Measurements from ENCODE around the gene ABTB2.

DNA sequence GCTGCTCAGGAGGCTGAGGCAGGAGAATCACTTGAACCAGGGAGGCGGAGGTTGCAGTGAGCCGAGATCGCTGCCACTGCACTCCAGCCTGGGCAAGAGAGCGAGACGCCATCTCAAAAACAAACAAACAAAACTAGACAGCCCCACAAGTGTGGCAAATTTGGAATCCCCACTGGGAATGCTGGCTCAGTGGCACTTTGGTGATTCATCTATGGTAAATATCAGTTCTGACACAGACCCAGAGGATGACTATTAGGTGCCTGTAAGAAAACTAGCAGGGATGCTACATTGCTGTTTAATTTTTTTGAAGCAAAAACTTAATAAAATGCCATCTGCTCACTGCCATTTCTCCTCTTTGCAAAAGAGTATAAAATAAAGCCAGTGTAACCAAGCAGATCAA is 144.4 kb downstream of the ABTB2 start:
- TF ChIP-seq, protein P1, sequence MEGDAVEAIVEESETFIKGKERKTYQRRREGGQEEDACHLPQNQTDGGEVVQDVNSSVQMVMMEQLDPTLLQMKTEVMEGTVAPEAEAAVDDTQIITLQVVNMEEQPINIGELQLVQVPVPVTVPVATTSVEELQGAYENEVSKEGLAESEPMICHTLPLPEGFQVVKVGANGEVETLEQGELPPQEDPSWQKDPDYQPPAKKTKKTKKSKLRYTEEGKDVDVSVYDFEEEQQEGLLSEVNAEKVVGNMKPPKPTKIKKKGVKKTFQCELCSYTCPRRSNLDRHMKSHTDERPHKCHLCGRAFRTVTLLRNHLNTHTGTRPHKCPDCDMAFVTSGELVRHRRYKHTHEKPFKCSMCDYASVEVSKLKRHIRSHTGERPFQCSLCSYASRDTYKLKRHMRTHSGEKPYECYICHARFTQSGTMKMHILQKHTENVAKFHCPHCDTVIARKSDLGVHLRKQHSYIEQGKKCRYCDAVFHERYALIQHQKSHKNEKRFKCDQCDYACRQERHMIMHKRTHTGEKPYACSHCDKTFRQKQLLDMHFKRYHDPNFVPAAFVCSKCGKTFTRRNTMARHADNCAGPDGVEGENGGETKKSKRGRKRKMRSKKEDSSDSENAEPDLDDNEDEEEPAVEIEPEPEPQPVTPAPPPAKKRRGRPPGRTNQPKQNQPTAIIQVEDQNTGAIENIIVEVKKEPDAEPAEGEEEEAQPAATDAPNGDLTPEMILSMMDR (conservative IDR thresholded peaks at IDR 0.05 in 1 of 2, IDR thresholded peaks at IDR 0.05 in 1 of 2; ENCODE audit: low read depth in 1 of 2, low read length in 2 of 2) = no peak
- TF ChIP-seq EZH2 (IDR thresholded peaks at IDR 0.05; ENCODE audit: low read length, missing control alignments) = no peak
